Ishikawa (cell line): ENCODE results near the gene RIMS4.

Experiments
- CEBPB ChIP-seq: IDR thresholded peaks from 2 replicates; pipeline ENCODE4 v1.6.1; 2012
- CREB1 ChIP-seq: IDR thresholded peaks from 2 replicates; pipeline ENCODE4 v1.6.1; 2012; ENCODE audit warnings: low read depth
- EGR1 ChIP-seq: IDR thresholded peaks from 2 replicates; pipeline ENCODE4 v1.6.1; 2012
- EP300 ChIP-seq: IDR thresholded peaks from 2 replicates; pipeline ENCODE4 v1.6.1; 2012; ENCODE audit warnings: borderline replicate concordance
- FOXM1 ChIP-seq: IDR thresholded peaks from 2 replicates; pipeline ENCODE4 v1.6.1; 2012; ENCODE audit warnings: low read depth, borderline replicate concordance
- MAX ChIP-seq: IDR thresholded peaks from 2 replicates; pipeline ENCODE4 v1.6.1; 2012
- NFIC ChIP-seq: IDR thresholded peaks from 2 replicates; pipeline ENCODE4 v1.6.1; 2012
- RAD21 ChIP-seq: IDR thresholded peaks from 2 replicates; pipeline ENCODE4 v1.6.1; 2012; ENCODE audit warnings: low read depth
- REST ChIP-seq: IDR thresholded peaks from 2 replicates; pipeline ENCODE4 v1.6.1; 2012; ENCODE audit warnings: low read depth, mild to moderate bottlenecking
- TAF1 ChIP-seq: IDR thresholded peaks from 2 replicates; pipeline ENCODE4 v1.6.1; 2012; ENCODE audit warnings: low read depth, mild to moderate bottlenecking
- TCF12 ChIP-seq: IDR thresholded peaks from 2 replicates; pipeline ENCODE4 v1.6.1; 2012; ENCODE audit warnings: low read depth
- TEAD4 ChIP-seq: IDR thresholded peaks from 2 replicates; pipeline ENCODE4 v1.6.1; 2012
- USF1 ChIP-seq: IDR thresholded peaks from 2 replicates; pipeline ENCODE4 v1.6.1; 2012
- YY1 ChIP-seq: IDR thresholded peaks from 2 replicates; pipeline ENCODE4 v1.6.1; 2012; ENCODE audit warnings: low read depth
- ZBTB7A ChIP-seq: IDR thresholded peaks from 2 replicates; pipeline ENCODE4 v1.6.1; 2012; ENCODE audit warnings: low read depth

RIMS4 gene

GRCh38 chr20:44723798-44724362 lies 86.5 kb downstream of the RIMS4 start:
- TF ChIP-seq REST (no peak), RAD21 (no peak)

GRCh38 chr20:44723391-44723790 lies 87.0 kb downstream of the RIMS4 start:
- TF ChIP-seq CEBPB: no peak
- TF ChIP-seq TAF1: no peak
- TF ChIP-seq USF1: no peak
- TF ChIP-seq ZBTB7A: no peak
- no peak for TF ChIP-seq MAX

- TF ChIP-seq TEAD4: no peak
- TF ChIP-seq TAF1: no peak
- TF ChIP-seq ZBTB7A: no peak
- TF ChIP-seq EP300: no peak
- TF ChIP-seq RAD21: no peak
- no peak for TF ChIP-seq MAX
- TF ChIP-seq NFIC: no peak
- no peak for TF ChIP-seq TCF12
- no peak for TF ChIP-seq REST
- TF ChIP-seq CEBPB: no peak
- no peak for TF ChIP-seq USF1
- TF ChIP-seq YY1: no peak
Observed at GRCh38 chr20:44722990-44723389, 87.4 kb downstream of the RIMS4 start.

- TF ChIP-seq FOXM1: no peak
- no peak for TF ChIP-seq EP300
- TF ChIP-seq CEBPB: no peak
- no peak for TF ChIP-seq NFIC
- no peak for TF ChIP-seq RAD21
- no peak for TF ChIP-seq TCF12
- TF ChIP-seq REST: no peak
- TF ChIP-seq TAF1: no peak
- TF ChIP-seq CREB1: no peak
- no peak for TF ChIP-seq ZBTB7A
- no peak for TF ChIP-seq TEAD4
- no peak for TF ChIP-seq YY1
- TF ChIP-seq EGR1: no peak
- TF ChIP-seq USF1: no peak
- no peak for TF ChIP-seq MAX
Observed at GRCh38 chr20:44721785-44722054, 88.6 kb downstream of the RIMS4 start.
